Measurements from ENCODE around the gene TULP1. TPM values are rescaled to one million over a fixed set of nuclear protein-coding genes. Genes with fewer than 3 reads are reported as not detected.
A peak's percentile ranks its signal among the peaks of the same experiment; 100 is the strongest.

The TULP1 gene
- total RNA-seq, 4 donors from 2014 or later: 0.60 TPM; not detected in 3

- Histone ChIP-seq H3K4me3 (no peak overlapping the region), H3K36me3 (no peaks in the 10 kb centered on the region), H3K27me3 (no peaks in the 10 kb centered on the region), H3K9me3 (no peaks in the 10 kb centered on the region), H3K4me1 (peaks cover 0 to 81% (median 29%) of the 10 kb centered on the region in 4 donors), H3K27ac (peak overlapping the region in 2 of 4 donors; percentile 77 to 87)
- DNase-seq (ENCODE audit: low spot score in 2 of 2): no peak
- 83 to 87% methylated on average over 7 of the region's 7 CpGs for whole genome bisulfite sequencing, 2 donors
- TF ChIP-seq CTCF (IDR thresholded peaks at IDR 0.05) (no peak), POLR2A (IDR thresholded peaks at IDR 0.05) (no peak), EP300 (IDR thresholded peaks at IDR 0.05) (no peak)
These were observed 19.8 kb downstream of the TULP1 start for GRCh38 chr6:35492974-35493284.

GRCh38 chr6:35492258-35492973, 20.3 kb downstream of the TULP1 start:
- WGBS, 2 donors: 47 to 53% methylated on average over 7 of the region's 7 CpGs

GRCh38 chr6:35491558-35492257, 21.0 kb downstream of the TULP1 start:
- Histone ChIP-seq H3K9me3 (no peaks in the 10 kb centered on the region), H3K27ac (peak overlapping the region in 3 of 4 donors; percentile 34 to 87 (median 77)), H3K4me1 (peaks cover 0 to 86% (median 24%) of the 10 kb centered on the region in 4 donors), H3K4me3 (no peak overlapping the region), H3K27me3 (no peaks in the 10 kb centered on the region), H3K36me3 (no peaks in the 10 kb centered on the region)
- DNase-seq (ENCODE audit: low spot score in 2 of 2): no peak
- TF ChIP-seq POLR2A (IDR thresholded peaks at IDR 0.05) (no peak), CTCF (IDR thresholded peaks at IDR 0.05) (no peak), EP300 (IDR thresholded peaks at IDR 0.05) (no peak)
- WGBS, 2 donors: 61 to 65% methylated on average over 4 of the region's 5 CpGs

More at GRCh38 chr6:35492258-35492973, 20.3 kb downstream of the TULP1 start:
- TF ChIP-seq POLR2A (IDR thresholded peaks at IDR 0.05) (no peak), EP300 (IDR thresholded peaks at IDR 0.05) (no peak)
- H3K9me3 ChIP-seq: no peaks in the 10 kb centered on the region
- peak overlapping the region in 3 of 4 donors; percentile 34 to 87 (median 77) for H3K27ac ChIP-seq
- no peaks in the 10 kb centered on the region for H3K36me3 ChIP-seq
- H3K4me3 ChIP-seq: no peak overlapping the region
- H3K4me1 ChIP-seq: peaks cover 0 to 81% (median 24%) of the 10 kb centered on the region in 4 donors
- no peaks in the 10 kb centered on the region for H3K27me3 ChIP-seq
- no peak for DNase-seq (ENCODE audit: low spot score in 2 of 2)

GRCh38 chr6:35490821-35491557, 21.7 kb downstream of the TULP1 start:
- Histone ChIP-seq H3K9me3 (no peaks in the 10 kb centered on the region), H3K27ac (peak overlapping the region; percentile 34 to 87 (median 70)), H3K4me1 (peaks cover 0 to 87% (median 28%) of the 10 kb centered on the region in 4 donors), H3K27me3 (no peaks in the 10 kb centered on the region), H3K36me3 (no peaks in the 10 kb centered on the region), H3K4me3 (no peak overlapping the region)
- TF ChIP-seq POLR2A (IDR thresholded peaks at IDR 0.05) (no peak), EP300 (IDR thresholded peaks at IDR 0.05) (no peak), CTCF (IDR thresholded peaks at IDR 0.05) (no peak)
- no peak for DNase-seq (ENCODE audit: low spot score in 2 of 2)
- WGBS, 2 donors: 52 to 66% methylated on average over 8 of the region's 8 CpGs

- Histone ChIP-seq H3K9me3 (no peaks in the 10 kb centered on the region), H3K27ac (peak overlapping the region; percentile 17 to 87 (median 70)), H3K4me3 (peak overlapping the region in 2 of 4 donors; percentile 6 to 29), H3K4me1 (peaks cover 0 to 87% (median 31%) of the 10 kb centered on the region in 4 donors), H3K27me3 (no peaks in the 10 kb centered on the region), H3K36me3 (no peaks in the 10 kb centered on the region)
- TF ChIP-seq EP300 (IDR thresholded peaks at IDR 0.05) (peak in 1 of 2 donors; percentile 17), CTCF (IDR thresholded peaks at IDR 0.05) (no peak)
- WGBS, 2 donors: 5 to 20% methylated on average over 21 to 27 of the region's 28 CpGs
- peak; percentile 39 to 54 for DNase-seq (ENCODE audit: low spot score in 2 of 2)
These were observed 22.5 kb downstream of the TULP1 start for GRCh38 chr6:35489995-35490791.
